ENCODE measurements around the gene HNRNPH1.

The HNRNPH1 gene

GRCh38 chr5:179606071-179606909, 17.2 kb downstream of the HNRNPH1 start:
- in situ Hi-C loops (cut with HindIII; ENCODE audit: low sequenced_read_pairs): no loop called here

GRCh38 chr5:179605026-179605833, 18.2 kb downstream of the HNRNPH1 start:
- in situ Hi-C loops (cut with HindIII; ENCODE audit: low sequenced_read_pairs): no loop called here

GRCh38 chr5:179603308-179603707, 20.2 kb downstream of the HNRNPH1 start:
- in situ Hi-C loops (cut with HindIII; ENCODE audit: low sequenced_read_pairs): no loop called here

- in situ Hi-C loops (cut with HindIII; ENCODE audit: low sequenced_read_pairs): no loop called here
Observed at GRCh38 chr5:179601871-179602625, 21.4 kb downstream of the HNRNPH1 start.

- in situ Hi-C loops (cut with HindIII; ENCODE audit: low sequenced_read_pairs): no loop called here
Observed at GRCh38 chr5:179599973-179600372, 23.5 kb downstream of the HNRNPH1 start.

- in situ Hi-C loops (cut with HindIII; ENCODE audit: low sequenced_read_pairs): no loop called here
Observed at GRCh38 chr5:179599566-179599965, 23.9 kb downstream of the HNRNPH1 start.

GRCh38 chr5:179599100-179599499, 24.4 kb downstream of the HNRNPH1 start:
- in situ Hi-C loops (cut with HindIII; ENCODE audit: low sequenced_read_pairs): no loop called here

GRCh38 chr5:179596421-179596820, 27.1 kb downstream of the HNRNPH1 start:
- in situ Hi-C loops (cut with HindIII; ENCODE audit: low sequenced_read_pairs): no loop called here

- in situ Hi-C loops (cut with HindIII; ENCODE audit: low sequenced_read_pairs): no loop called here
Observed at GRCh38 chr5:179595916-179596315, 27.6 kb downstream of the HNRNPH1 start.

GRCh38 chr5:179588166-179588565, 35.3 kb downstream of the HNRNPH1 start:
- in situ Hi-C loops (cut with HindIII; ENCODE audit: low sequenced_read_pairs): no loop called here

- in situ Hi-C loops (cut with HindIII; ENCODE audit: low sequenced_read_pairs): no loop called here
Observed at GRCh38 chr5:179585941-179586401, 37.5 kb downstream of the HNRNPH1 start.

- in situ Hi-C loops (cut with HindIII; ENCODE audit: low sequenced_read_pairs): no loop called here
Observed at GRCh38 chr5:179577286-179577960, 46.0 kb downstream of the HNRNPH1 start.

- in situ Hi-C loops (cut with HindIII; ENCODE audit: low sequenced_read_pairs): loop anchor here (5.0 kb wide), 1 partner anchor 60 kb away; no protein-coding TSS in a partner anchor
Observed at GRCh38 chr5:179572386-179572785, 51.1 kb downstream of the HNRNPH1 start.

GRCh38 chr5:179568721-179569120, 54.8 kb downstream of the HNRNPH1 start:
- in situ Hi-C loops (cut with HindIII; ENCODE audit: low sequenced_read_pairs): no loop called here

GRCh38 chr5:179564526-179564925, 58.9 kb downstream of the HNRNPH1 start:
- in situ Hi-C loops (cut with HindIII; ENCODE audit: low sequenced_read_pairs): no loop called here

All from endothelial cell of hepatic sinusoid (primary cell).